Limb (tissue), 2 donors: ENCODE results near the gene NR2E3.

Experiments
- DNase-seq, 2 donors: peaks; one replicate each; pipeline ENCODE4 v3.0.0-alpha.2; 2016; ENCODE audit errors: extremely low spot score in 2 of 2

Gene NR2E3

GRCh38 chr15:71810256-71811035 lies at the start of gene NR2E3:
NR2E3 (plus strand) TSS chr15:71810554; CDS start chr15:71810744, 190 bp downstream.
- DNase-seq = no peak

- no peak for DNase-seq
These were observed 49.5 kb upstream of the NR2E3 start for GRCh38 chr15:71760852-71761251.

GRCh38 chr15:71761649-71762048 lies 48.7 kb upstream of the NR2E3 start:
- no peak for DNase-seq

- DNase-seq = no peak
These were observed 42.2 kb upstream of the NR2E3 start for GRCh38 chr15:71768184-71768583.

GRCh38 chr15:71773206-71773859 lies 37.0 kb upstream of the NR2E3 start:
- DNase-seq = no peak

- no peak for DNase-seq
These were observed 34.5 kb upstream of the NR2E3 start for GRCh38 chr15:71775856-71776255.

- no peak for DNase-seq
These were observed 34.0 kb upstream of the NR2E3 start for GRCh38 chr15:71776304-71776703.

GRCh38 chr15:71777216-71777943 lies 33.0 kb upstream of the NR2E3 start:
- no peak for DNase-seq

GRCh38 chr15:71779073-71779797 lies 31.1 kb upstream of the NR2E3 start:
- DNase-seq = no peak

- DNase-seq = peak; percentile 26 to 45
These were observed 30.0 kb upstream of the NR2E3 start for GRCh38 chr15:71780115-71780976.

- DNase-seq = no peak
These were observed 29.0 kb upstream of the NR2E3 start for GRCh38 chr15:71781179-71781964.

- no peak for DNase-seq
These were observed 28.4 kb upstream of the NR2E3 start for GRCh38 chr15:71781965-71782265.

GRCh38 chr15:71782422-71783165 lies 27.8 kb upstream of the NR2E3 start:
- DNase-seq = no peak

GRCh38 chr15:71784719-71785118 lies 25.6 kb upstream of the NR2E3 start:
- no peak for DNase-seq

GRCh38 chr15:71785996-71786395 lies 24.4 kb upstream of the NR2E3 start:
- no peak for DNase-seq

- no peak for DNase-seq
These were observed 23.7 kb upstream of the NR2E3 start for GRCh38 chr15:71786673-71787072.

GRCh38 chr15:71788646-71789579 lies 21.4 kb upstream of the NR2E3 start:
- DNase-seq = no peak

GRCh38 chr15:71789616-71790015 lies 20.7 kb upstream of the NR2E3 start:
- DNase-seq = no peak
